Neural cell (in vitro differentiated cells): ENCODE measurements around the gene TAF5L. TPM values are rescaled to one million over a fixed set of nuclear protein-coding genes. Genes with fewer than 3 reads are reported as not detected.

Experiments
- H2AFZ ChIP-seq: fragments of 200-600, 300-800 bp; sonication (generic), shearing (Covaris generic); 2 replicates; pipeline ENCODE4 v1.6.0; 2014; ENCODE audit warnings: low read depth, mild to moderate bottlenecking, antibody characterized with exemption, low read length, moderate library complexity
- H3F3A ChIP-seq: fragments of 200-600 bp; shearing (Covaris generic); 2 replicates; pipeline ENCODE4 v1.6.1; 2016; ENCODE audit warnings: mild to moderate bottlenecking, moderate library complexity, mixed read lengths, antibody characterized with exemption, low read length; ENCODE audit not compliant: insufficient read depth, poor library complexity, severe bottlenecking
- H3K27ac ChIP-seq: fragments of 200-600, 300-800 bp; sonication (generic), shearing (Covaris generic); 2 replicates; pipeline ENCODE4 v1.5.1; 2014; ENCODE audit warnings: mild to moderate bottlenecking, low read length, moderate library complexity
- H3K27me3 ChIP-seq: fragments of 300-800, 200-600 bp; sonication (generic), shearing (Covaris generic); 2 replicates; pipeline ENCODE4 v1.6.0; 2014; ENCODE audit warnings: mild to moderate bottlenecking, low read depth, low read length, moderate library complexity; ENCODE audit not compliant: insufficient read depth
- H3K36me3 ChIP-seq: fragments of 300-800, 200-600 bp; sonication (generic), shearing (Covaris generic); 2 replicates; pipeline ENCODE4 v1.5.1; 2014; ENCODE audit warnings: mild to moderate bottlenecking, antibody characterized with exemption, low read length, moderate library complexity; ENCODE audit not compliant: insufficient read depth
- H3K4me2 ChIP-seq: fragments of 300-800, 200-600 bp; sonication (generic), shearing (Covaris generic); 2 replicates; pipeline ENCODE4 v1.6.0; 2014; ENCODE audit warnings: mild to moderate bottlenecking, low read length
- H3K4me3 ChIP-seq: fragments of 300-800, 200-600 bp; sonication (generic), shearing (Covaris generic); 2 replicates; pipeline ENCODE4 v1.5.1; 2014; ENCODE audit warnings: mild to moderate bottlenecking, low read length, moderate library complexity
- H3K79me2 ChIP-seq: fragments of 200-600 bp; shearing (Covaris generic); replicated peaks from 2 replicates; pipeline ENCODE4 v1.6.0; 2014; ENCODE audit warnings: mild to moderate bottlenecking, low read length, moderate library complexity; ENCODE audit not compliant: insufficient read depth
- H3K9ac ChIP-seq: fragments of 300-800, 200-600 bp; sonication (generic), shearing (Covaris generic); 2 replicates; pipeline ENCODE4 v1.6.1; 2016; ENCODE audit warnings: mild to moderate bottlenecking, low read length, mixed read lengths
- H3K9me2 ChIP-seq: fragments of 200-600 bp; shearing (Covaris generic); 2 replicates; pipeline ENCODE4 v1.6.1; 2016; ENCODE audit warnings: mild to moderate bottlenecking, low read length, mixed read lengths; ENCODE audit not compliant: insufficient read depth
- H3K9me3 ChIP-seq: fragments of 200-600, 300-800 bp; sonication (generic), shearing (Covaris generic); 2 replicates; pipeline ENCODE4 v1.6.1; 2016; ENCODE audit warnings: mild to moderate bottlenecking, mixed run types, low read length, moderate library complexity, mixed read lengths
- H4K20me1 ChIP-seq: fragments of 200-600 bp; shearing (Covaris generic); 2 replicates; pipeline ENCODE4 v1.6.1; 2016; ENCODE audit warnings: mild to moderate bottlenecking, mixed run types; ENCODE audit not compliant: insufficient read depth
- EP300 ChIP-seq: fragments of 450-650 bp; conservative IDR thresholded peaks from 2 replicates; pipeline ENCODE4 v1.6.1; 2014; ENCODE audit warnings: antibody characterized with exemption, mild to moderate bottlenecking, moderate library complexity; ENCODE audit not compliant: poor library complexity, severe bottlenecking
- EZH2 ChIP-seq: fragments of 200-600, 300-800 bp; shearing (Covaris generic), sonication (generic); IDR thresholded peaks from 2 replicates; pipeline ENCODE4 v1.6.1; 2014; ENCODE audit warnings: antibody characterized with exemption, low read length, borderline replicate concordance, mild to moderate bottlenecking; ENCODE audit not compliant: insufficient read depth, poor library complexity, severe bottlenecking
- MXI1 ChIP-seq: fragments of 450-650 bp; conservative IDR thresholded peaks from 2 replicates; pipeline ENCODE4 v1.6.1; 2014; ENCODE audit warnings: antibody characterized with exemption, mild to moderate bottlenecking; ENCODE audit not compliant: poor library complexity, severe bottlenecking
- POLR2AphosphoS5 ChIP-seq: IDR thresholded peaks from 2 replicates; pipeline ENCODE4 v1.6.1; 2012
- RAD21 ChIP-seq: fragments of 450-650 bp; conservative IDR thresholded peaks from 2 replicates; pipeline ENCODE4 v1.6.1; 2014; ENCODE audit warnings: antibody characterized with exemption, mild to moderate bottlenecking, moderate library complexity
- SMC3 ChIP-seq: fragments of 450-650 bp; conservative IDR thresholded peaks from 2 replicates; pipeline ENCODE4 v1.6.1; 2014; ENCODE audit warnings: antibody characterized with exemption, mild to moderate bottlenecking, moderate library complexity; ENCODE audit not compliant: poor library complexity
- TAF1 ChIP-seq: IDR thresholded peaks from 2 replicates; pipeline ENCODE4 v1.6.1; 2012; ENCODE audit warnings: low read depth
- polyA plus RNA-seq: library from polyadenylated mRNA; depleted of rRNA; stranded (reverse); fragments of >200 nt; gene quantifications from 2 replicates; pipeline ENCODE4 v1.2.3, GENCODE V29; 2014
- TF ChIP-seq, protein P1 (sequence below): IDR thresholded peaks from 2 replicates; pipeline ENCODE4 v1.6.1; 2012; ENCODE audit warnings: borderline replicate concordance
- TF ChIP-seq, protein P2 (sequence below): fragments of 450-650 bp; IDR thresholded peaks from 2 replicates; pipeline ENCODE4 v1.5.1; 2014; ENCODE audit warnings: antibody characterized with exemption, mild to moderate bottlenecking, moderate library complexity; ENCODE audit not compliant: poor library complexity, severe bottlenecking

TAF5L gene
- polyA plus RNA-seq, 1 donor from 2014 or later, result 18.5 TPM

DNA sequence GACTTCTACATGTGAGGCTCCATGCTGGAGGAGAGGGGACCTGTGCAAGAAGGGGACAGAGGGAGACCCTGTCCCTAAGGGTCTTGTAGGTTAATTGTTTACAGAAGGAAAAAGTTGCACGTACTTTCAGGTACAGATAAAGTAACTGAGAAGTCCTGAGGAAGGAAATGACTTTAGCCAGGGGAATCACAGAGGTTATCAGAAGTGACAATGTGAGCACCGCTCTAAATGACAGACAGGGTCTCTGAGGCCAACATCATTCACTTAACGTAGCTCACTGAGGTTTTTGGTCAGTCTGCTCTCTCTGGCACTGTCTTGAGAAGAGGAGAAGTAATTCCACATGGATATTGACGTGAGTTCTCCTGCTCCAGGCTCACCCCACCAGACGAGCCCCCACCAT is 12.0 kb downstream of the TAF5L start:
- no peaks in the 10 kb centered on the region for H3K27me3 ChIP-seq
- H3K9me3 ChIP-seq, result no peaks in the 10 kb centered on the region
- no peak overlapping the region for H3K4me2 ChIP-seq
- no peak overlapping the region for H2AFZ ChIP-seq
- no peaks in the 10 kb centered on the region for H3K79me2 ChIP-seq
- peaks cover 12% of the 10 kb centered on the region for H3K36me3 ChIP-seq
- H4K20me1 ChIP-seq, result no peaks in the 10 kb centered on the region
- TF ChIP-seq MXI1, result no peak
- no peak for TF ChIP-seq RAD21
- no peak for TF ChIP-seq EZH2
- TF ChIP-seq, protein P1, sequence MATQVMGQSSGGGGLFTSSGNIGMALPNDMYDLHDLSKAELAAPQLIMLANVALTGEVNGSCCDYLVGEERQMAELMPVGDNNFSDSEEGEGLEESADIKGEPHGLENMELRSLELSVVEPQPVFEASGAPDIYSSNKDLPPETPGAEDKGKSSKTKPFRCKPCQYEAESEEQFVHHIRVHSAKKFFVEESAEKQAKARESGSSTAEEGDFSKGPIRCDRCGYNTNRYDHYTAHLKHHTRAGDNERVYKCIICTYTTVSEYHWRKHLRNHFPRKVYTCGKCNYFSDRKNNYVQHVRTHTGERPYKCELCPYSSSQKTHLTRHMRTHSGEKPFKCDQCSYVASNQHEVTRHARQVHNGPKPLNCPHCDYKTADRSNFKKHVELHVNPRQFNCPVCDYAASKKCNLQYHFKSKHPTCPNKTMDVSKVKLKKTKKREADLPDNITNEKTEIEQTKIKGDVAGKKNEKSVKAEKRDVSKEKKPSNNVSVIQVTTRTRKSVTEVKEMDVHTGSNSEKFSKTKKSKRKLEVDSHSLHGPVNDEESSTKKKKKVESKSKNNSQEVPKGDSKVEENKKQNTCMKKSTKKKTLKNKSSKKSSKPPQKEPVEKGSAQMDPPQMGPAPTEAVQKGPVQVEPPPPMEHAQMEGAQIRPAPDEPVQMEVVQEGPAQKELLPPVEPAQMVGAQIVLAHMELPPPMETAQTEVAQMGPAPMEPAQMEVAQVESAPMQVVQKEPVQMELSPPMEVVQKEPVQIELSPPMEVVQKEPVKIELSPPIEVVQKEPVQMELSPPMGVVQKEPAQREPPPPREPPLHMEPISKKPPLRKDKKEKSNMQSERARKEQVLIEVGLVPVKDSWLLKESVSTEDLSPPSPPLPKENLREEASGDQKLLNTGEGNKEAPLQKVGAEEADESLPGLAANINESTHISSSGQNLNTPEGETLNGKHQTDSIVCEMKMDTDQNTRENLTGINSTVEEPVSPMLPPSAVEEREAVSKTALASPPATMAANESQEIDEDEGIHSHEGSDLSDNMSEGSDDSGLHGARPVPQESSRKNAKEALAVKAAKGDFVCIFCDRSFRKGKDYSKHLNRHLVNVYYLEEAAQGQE, result no peak
- TF ChIP-seq, protein P2, sequence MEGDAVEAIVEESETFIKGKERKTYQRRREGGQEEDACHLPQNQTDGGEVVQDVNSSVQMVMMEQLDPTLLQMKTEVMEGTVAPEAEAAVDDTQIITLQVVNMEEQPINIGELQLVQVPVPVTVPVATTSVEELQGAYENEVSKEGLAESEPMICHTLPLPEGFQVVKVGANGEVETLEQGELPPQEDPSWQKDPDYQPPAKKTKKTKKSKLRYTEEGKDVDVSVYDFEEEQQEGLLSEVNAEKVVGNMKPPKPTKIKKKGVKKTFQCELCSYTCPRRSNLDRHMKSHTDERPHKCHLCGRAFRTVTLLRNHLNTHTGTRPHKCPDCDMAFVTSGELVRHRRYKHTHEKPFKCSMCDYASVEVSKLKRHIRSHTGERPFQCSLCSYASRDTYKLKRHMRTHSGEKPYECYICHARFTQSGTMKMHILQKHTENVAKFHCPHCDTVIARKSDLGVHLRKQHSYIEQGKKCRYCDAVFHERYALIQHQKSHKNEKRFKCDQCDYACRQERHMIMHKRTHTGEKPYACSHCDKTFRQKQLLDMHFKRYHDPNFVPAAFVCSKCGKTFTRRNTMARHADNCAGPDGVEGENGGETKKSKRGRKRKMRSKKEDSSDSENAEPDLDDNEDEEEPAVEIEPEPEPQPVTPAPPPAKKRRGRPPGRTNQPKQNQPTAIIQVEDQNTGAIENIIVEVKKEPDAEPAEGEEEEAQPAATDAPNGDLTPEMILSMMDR, result no peak
- no peak for TF ChIP-seq POLR2AphosphoS5
- no peak for TF ChIP-seq SMC3
- no peak for TF ChIP-seq EP300
- TF ChIP-seq TAF1, result no peak
- H3K4me3 ChIP-seq, result no peak overlapping the region
- H3K9ac ChIP-seq, result no peak overlapping the region
- H3F3A ChIP-seq, result no peaks in the 10 kb centered on the region
- no peak overlapping the region for H3K27ac ChIP-seq
- no peaks in the 10 kb centered on the region for H3K9me2 ChIP-seq

GRCh38 chr1:229608590-229608989 is 17.3 kb downstream of the TAF5L start:
- Histone ChIP-seq H3K36me3 (peaks cover 30% of the 10 kb centered on the region), H2AFZ (no peak overlapping the region), H3K79me2 (no peaks in the 10 kb centered on the region), H4K20me1 (no peaks in the 10 kb centered on the region), H3K27ac (no peak overlapping the region), H3F3A (no peaks in the 10 kb centered on the region), H3K4me2 (no peak overlapping the region), H3K9me3 (no peaks in the 10 kb centered on the region), H3K9me2 (no peaks in the 10 kb centered on the region), H3K4me3 (no peak overlapping the region), H3K27me3 (no peaks in the 10 kb centered on the region), H3K9ac (no peak overlapping the region)
- TF ChIP-seq, protein P1, result no peak
- TF ChIP-seq SMC3 (no peak), RAD21 (no peak), POLR2AphosphoS5 (no peak), TAF1 (no peak), EP300 (no peak), EZH2 (no peak), MXI1 (no peak)
- TF ChIP-seq, protein P2, result no peak
